Measurements from ENCODE around the gene SYNE1. TPM values are rescaled to one million over a fixed set of nuclear protein-coding genes. Genes with fewer than 3 reads are reported as not detected.

The SYNE1 gene
- total RNA-seq, 3 donors from 2014 or later (not counting 1 experiment from before 2014, with no cell fraction given), result 489 to 570 (median 498) TPM

- DNase-seq (no peak), ATAC-seq (no peak)
- H3K27ac ChIP-seq (ENCODE audit: low read length), result no peak overlapping the region
- Mint-ChIP-seq H3K4me3 (no peak overlapping the region), H3K27ac (no peak overlapping the region), H3K4me1 (peaks cover 39 to 46% of the 10 kb centered on the region in 2 donors), H3K36me3 (no peaks in the 10 kb centered on the region), H3K27me3 (ENCODE audit: low read depth in 2 of 2) (no peaks in the 10 kb centered on the region), H3K9me3 (no peaks in the 10 kb centered on the region)
- intact Hi-C loops (cut with micrococcal nuclease), result no loop called here
- H3K9me3 ChIP-seq (ENCODE audit: control insufficient read depth, insufficient read depth, low read length), result no peaks in the 10 kb centered on the region
- no peak overlapping the region for H3K4me3 ChIP-seq (ENCODE audit: low read length)
- no peak for TF ChIP-seq CTCF (IDR thresholded peaks at IDR 0.05)
- no peaks in the 10 kb centered on the region for H3K27me3 ChIP-seq (ENCODE audit: control insufficient read depth, insufficient read depth, low read length)
- 100% methylated on average over 1 of the region's 1 CpG for WGBS (ENCODE audit: insufficient coverage)
- H3K36me3 ChIP-seq (ENCODE audit: control insufficient read depth, insufficient read depth, low read length), result peaks cover 3% of the 10 kb centered on the region
- no peaks in the 10 kb centered on the region for H3K4me1 ChIP-seq (ENCODE audit: control insufficient read depth, insufficient read depth, low read length)
These were observed 102.6 kb downstream of the SYNE1 start for GRCh38 chr6:152534541-152534940.

- intact Hi-C loops (cut with micrococcal nuclease), result no loop called here
- TF ChIP-seq CTCF (IDR thresholded peaks at IDR 0.05), result no peak
- Mint-ChIP-seq H3K36me3 (no peaks in the 10 kb centered on the region), H3K9me3 (no peaks in the 10 kb centered on the region), H3K4me1 (peaks cover 47 to 52% of the 10 kb centered on the region in 2 donors), H3K27me3 (ENCODE audit: low read depth in 2 of 2) (no peaks in the 10 kb centered on the region), H3K4me3 (no peak overlapping the region), H3K27ac (peak overlapping the region; percentile 10 to 11)
- Histone ChIP-seq H3K4me1 (ENCODE audit: control insufficient read depth, insufficient read depth, low read length) (no peaks in the 10 kb centered on the region), H3K4me3 (ENCODE audit: low read length) (no peak overlapping the region), H3K27me3 (ENCODE audit: control insufficient read depth, insufficient read depth, low read length) (no peaks in the 10 kb centered on the region), H3K36me3 (ENCODE audit: control insufficient read depth, insufficient read depth, low read length) (no peaks in the 10 kb centered on the region), H3K9me3 (ENCODE audit: control insufficient read depth, insufficient read depth, low read length) (no peaks in the 10 kb centered on the region), H3K27ac (ENCODE audit: low read length) (no peak overlapping the region)
- 94% methylated on average over 2 of the region's 3 CpGs for WGBS (ENCODE audit: insufficient coverage)
- ATAC-seq (no peak), DNase-seq (no peak)
These were observed 104.4 kb downstream of the SYNE1 start for GRCh38 chr6:152532556-152533422.

- H3K4me3 ChIP-seq (ENCODE audit: low read length), result no peak overlapping the region
- DNase-seq (no peak), ATAC-seq (no peak)
- no peaks in the 10 kb centered on the region for H3K36me3 Mint-ChIP-seq
- no peak for TF ChIP-seq CTCF (IDR thresholded peaks at IDR 0.05)
- 73% methylated on average over 2 of the region's 3 CpGs for WGBS (ENCODE audit: insufficient coverage)
- H3K9me3 Mint-ChIP-seq, result no peaks in the 10 kb centered on the region
- peaks cover 48 to 50% of the 10 kb centered on the region in 2 donors for H3K4me1 Mint-ChIP-seq
- H3K27ac ChIP-seq (ENCODE audit: low read length), result no peak overlapping the region
- no peak overlapping the region for H3K27ac Mint-ChIP-seq
- intact Hi-C loops (cut with micrococcal nuclease), result no loop called here
- no peaks in the 10 kb centered on the region for H3K9me3 ChIP-seq (ENCODE audit: control insufficient read depth, insufficient read depth, low read length)
- no peaks in the 10 kb centered on the region for H3K27me3 Mint-ChIP-seq (ENCODE audit: low read depth in 2 of 2)
- H3K4me3 Mint-ChIP-seq, result no peak overlapping the region
- H3K27me3 ChIP-seq (ENCODE audit: control insufficient read depth, insufficient read depth, low read length), result no peaks in the 10 kb centered on the region
- no peaks in the 10 kb centered on the region for H3K36me3 ChIP-seq (ENCODE audit: control insufficient read depth, insufficient read depth, low read length)
- no peaks in the 10 kb centered on the region for H3K4me1 ChIP-seq (ENCODE audit: control insufficient read depth, insufficient read depth, low read length)
These were observed 105.5 kb downstream of the SYNE1 start for GRCh38 chr6:152531659-152532058.

Measured in natural killer cell (primary cell).